Right cardiac atrium (tissue), 5 donors: Measurements from ENCODE around the gene MAP1B. TPM values are rescaled to one million over a fixed set of nuclear protein-coding genes. Genes with fewer than 3 reads are reported as not detected.

ENCODE experiments used
- ATAC-seq, 2 donors: fragments of 200-7000 bp; cut with Tn5 transposase; one replicate each; pipeline versions ENCODE4 v1.8.0 to v1.9.1; 2020; ENCODE audit warnings: moderate library complexity in 2 of 2, mild to moderate bottlenecking in 1 of 2
- DNase-seq, 3 donors: peaks; one replicate each; pipeline ENCODE4 v3.0.0-alpha.2; 2020
- H3K27ac ChIP-seq: one replicate; pipeline ENCODE4 v1.5.1; 2013; ENCODE audit warnings: mild to moderate bottlenecking, low read length, control low read depth, moderate library complexity
- H3K27me3 ChIP-seq: one replicate; pipeline ENCODE4 v1.6.1; 2013; ENCODE audit not compliant: control insufficient read depth, insufficient read depth
- H3K4me1 ChIP-seq: one replicate; pipeline ENCODE4 v1.6.1; 2013; ENCODE audit warnings: low read length; ENCODE audit not compliant: control insufficient read depth, insufficient read depth
- H3K4me3 ChIP-seq: one replicate; pipeline ENCODE4 v1.5.1; 2013; ENCODE audit warnings: low read length, control low read depth
- H3K9me3 ChIP-seq: one replicate; pipeline ENCODE4 v1.6.1; 2013; ENCODE audit warnings: low read length; ENCODE audit not compliant: control insufficient read depth
- WGBS: extraction: QIAGEN DNeasy Blood & Tissue Kit; methylation state at CpG from one replicate; pipeline ENCODE4 v1.1.7; 2013; 5-methylcytosine and 5-hydroxymethylcytosine counted together
- intact Hi-C, 4 donors: fragments of 100-400 bp; cut with DNase I; formaldehyde crosslinking; loops; one replicate each; pipeline versions ENCODE4 v1.11.0 to v1.14.0; 2022 to 2023
- long read RNA-seq, 4 donors: library from polyadenylated mRNA; unstranded; transcript quantifications; one replicate each; pipeline ENCODE4 v2.0.0, GENCODE V29; 2020 to 2021
- polyA plus RNA-seq: library from polyadenylated mRNA; stranded (reverse); fragments of 200-250 nt; gene quantifications from one replicate; pipeline ENCODE4 v1.2.3, GENCODE V29; 2013
- total RNA-seq, 4 donors: library from RNA; stranded (reverse); fragmentation: NEBNext Ultra II Directional; extraction: Animal tissue kit (Norgen Biotek cat#: 25700); gene quantifications; one replicate each; pipeline ENCODE4 v1.2.1, GENCODE V29; 2021
- donor health status: healthy with polysubstance abuse.
- donor health status: DM: no; HTN: yes; CAD: no.
- donor health status: DM: no; HTN: no; CAD: no.
- donor health status: DM: no; HTN: yes; CAD: no; lungs with severe emphysema.
- donor health status: DM: yes; HTN: yes; CAD: no.

MAP1B gene
- total RNA-seq (100 to 1,000 TPM in 2 of 4 donors, 10 to 100 TPM in 2; 89.9 to 196 (median 130) TPM), polyA plus RNA-seq (19.7 TPM)
- long read RNA-seq, donor 1, partial matches to known transcripts, result 476 of 510 reads
- long read RNA-seq, donor 1, other reads (novel, unspliced or antisense), result 34 of 510 reads
- long read RNA-seq, donor 2, partial matches to known transcripts, result 24 of 28 reads
- long read RNA-seq, donor 2, other reads (novel, unspliced or antisense), result 4 of 28 reads
- long read RNA-seq, donor 3, transcript MAP1B-203 (4 exons, 2,079 nt), result major isoform, 7 of 1,221 reads
- long read RNA-seq, donor 3, partial matches to known transcripts, result 1,167 of 1,221 reads
- long read RNA-seq, donor 3, other reads (novel, unspliced or antisense), result 47 of 1,221 reads
- long read RNA-seq, donor 4, partial matches to known transcripts, result 12 of 13 reads
- long read RNA-seq, donor 4, other reads (novel, unspliced or antisense), result 1 of 13 reads

- ATAC-seq (peak; percentile 85 to 86), DNase-seq (peak; percentile 75 to 88 (median 86))
- under 1% methylated on average over 82 of the region's 82 CpGs for WGBS
- Histone ChIP-seq H3K9me3 (no peaks in the 10 kb centered on the region), H3K27me3 (no peaks in the 10 kb centered on the region), H3K4me3 (peak within 1 kb of the TSS; percentile 61), H3K4me1 (no peaks in the 10 kb centered on the region), H3K27ac (peak within 1 kb of the TSS; percentile 69)
- intact Hi-C loops, result loop anchor here in 3 of 4 donors (5.0 to 10.0 kb wide), 2 partner anchors 323 to 325 kb away; no protein-coding TSS in a partner anchor
Measured at GRCh38 chr5:72107131-72107900, at the start of gene MAP1B. Gene MAP1B (plus strand): TSS chr5:72107475. CDS start chr5:72107532, 57 bp downstream.

DNA sequence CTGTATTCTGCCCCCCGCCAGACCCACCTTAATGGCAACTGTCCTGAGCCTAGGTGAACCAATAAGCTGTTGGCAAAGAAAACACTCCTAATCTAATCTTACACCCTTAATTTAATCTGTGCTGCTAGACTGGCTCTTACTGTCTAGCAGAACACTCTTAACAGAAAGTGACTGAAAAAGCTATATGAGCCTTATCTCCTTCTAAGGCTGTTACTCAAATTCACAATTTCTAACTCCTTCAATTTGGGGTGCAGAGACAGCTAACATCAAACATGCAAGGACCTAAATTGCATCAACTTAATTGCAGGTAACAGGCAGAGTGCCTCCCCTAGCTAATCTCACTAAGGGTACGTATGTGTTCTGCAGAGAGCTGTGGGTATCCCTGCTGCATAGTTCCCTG, 49.5 kb upstream of the MAP1B start:
- no peaks in the 10 kb centered on the region for H3K4me1 ChIP-seq
- intact Hi-C loops, result no loop called here
- H3K27ac ChIP-seq, result no peak overlapping the region

DNA sequence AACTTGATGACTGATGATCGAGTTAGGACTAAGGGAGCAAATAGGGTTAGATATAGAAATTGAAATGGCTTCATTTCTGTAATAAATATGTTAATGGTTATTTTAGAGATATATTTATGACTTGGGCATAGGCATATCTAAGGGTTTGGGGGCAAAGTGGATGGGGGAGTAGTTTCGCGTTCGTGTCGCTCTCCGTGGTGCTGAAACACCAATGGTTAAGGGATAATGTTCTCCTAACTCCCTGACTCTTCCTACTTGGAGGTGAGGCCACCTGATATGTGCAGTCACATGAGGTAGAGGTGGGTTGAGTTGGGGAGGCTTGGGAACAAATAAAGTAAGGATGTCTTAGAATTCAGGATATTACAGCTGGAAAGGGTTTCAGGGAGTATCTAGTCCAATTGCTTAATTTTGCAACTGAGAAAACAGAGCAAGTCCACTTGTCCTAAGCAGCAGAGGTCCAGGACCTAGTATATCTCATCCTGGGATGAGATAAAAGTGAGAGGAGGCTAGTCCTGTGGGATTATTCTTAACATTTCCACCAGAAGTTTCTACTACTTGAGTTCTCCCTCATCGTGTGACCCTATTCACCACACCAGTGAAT, 44.0 kb upstream of the MAP1B start:
- intact Hi-C loops, result no loop called here
- Histone ChIP-seq H3K27me3 (no peaks in the 10 kb centered on the region), H3K4me1 (no peaks in the 10 kb centered on the region), H3K27ac (no peak overlapping the region), H3K9me3 (no peaks in the 10 kb centered on the region), H3K4me3 (no peak overlapping the region)
- 29% methylated on average over 7 of the region's 7 CpGs for WGBS
- DNase-seq, result no peak
- ATAC-seq, result no peak

More for the DNA sequence above, 49.5 kb upstream of the MAP1B start:
- DNase-seq (no peak), ATAC-seq (no peak)
- Histone ChIP-seq H3K9me3 (no peaks in the 10 kb centered on the region), H3K4me3 (no peak overlapping the region), H3K27me3 (no peaks in the 10 kb centered on the region)
- WGBS, result 62% methylated on average over 2 of the region's 2 CpGs

- intact Hi-C loops, result no loop called here
Measured at GRCh38 chr5:72064801-72065570, 42.3 kb upstream of the MAP1B start.

DNA sequence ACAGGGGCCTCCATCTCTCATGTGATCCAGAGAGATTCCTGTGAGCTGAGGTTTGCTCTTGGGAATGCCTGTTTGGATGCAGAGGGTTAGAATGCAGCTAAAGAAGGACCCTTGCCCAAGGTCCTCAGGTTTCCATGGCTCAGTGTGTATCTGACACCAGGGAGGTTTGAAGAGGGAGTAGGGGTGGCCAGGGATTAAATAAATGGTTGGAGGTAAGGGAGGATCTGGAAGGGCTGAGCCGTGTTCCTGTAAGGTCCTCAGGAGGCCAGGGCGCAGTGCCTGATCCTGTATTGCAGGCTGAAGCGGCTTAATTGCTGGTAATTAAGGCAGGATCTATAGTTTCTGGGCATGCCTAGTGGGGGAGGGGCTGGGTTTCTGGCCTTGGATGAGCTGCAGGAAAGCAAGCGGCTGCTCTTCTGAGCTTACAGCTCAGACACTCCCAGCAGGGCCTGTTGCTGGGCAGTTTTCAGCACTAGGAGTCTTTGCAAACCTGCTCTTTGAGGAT, 41.5 kb upstream of the MAP1B start:
- intact Hi-C loops, result no loop called here
- H3K9me3 ChIP-seq, result no peaks in the 10 kb centered on the region
- WGBS, result 49% methylated on average over 4 of the region's 4 CpGs
- ATAC-seq, result no peak
- no peak overlapping the region for H3K4me3 ChIP-seq
- DNase-seq, result no peak
- H3K27ac ChIP-seq, result no peak overlapping the region
- H3K27me3 ChIP-seq, result no peaks in the 10 kb centered on the region
- no peaks in the 10 kb centered on the region for H3K4me1 ChIP-seq

More at GRCh38 chr5:72064801-72065570, 42.3 kb upstream of the MAP1B start:
- Histone ChIP-seq H3K9me3 (no peaks in the 10 kb centered on the region), H3K27me3 (no peaks in the 10 kb centered on the region), H3K27ac (no peak overlapping the region), H3K4me3 (no peak overlapping the region), H3K4me1 (no peaks in the 10 kb centered on the region)
- WGBS, result 71% methylated on average over 3 of the region's 3 CpGs
- no peak for DNase-seq
- no peak for ATAC-seq

DNA sequence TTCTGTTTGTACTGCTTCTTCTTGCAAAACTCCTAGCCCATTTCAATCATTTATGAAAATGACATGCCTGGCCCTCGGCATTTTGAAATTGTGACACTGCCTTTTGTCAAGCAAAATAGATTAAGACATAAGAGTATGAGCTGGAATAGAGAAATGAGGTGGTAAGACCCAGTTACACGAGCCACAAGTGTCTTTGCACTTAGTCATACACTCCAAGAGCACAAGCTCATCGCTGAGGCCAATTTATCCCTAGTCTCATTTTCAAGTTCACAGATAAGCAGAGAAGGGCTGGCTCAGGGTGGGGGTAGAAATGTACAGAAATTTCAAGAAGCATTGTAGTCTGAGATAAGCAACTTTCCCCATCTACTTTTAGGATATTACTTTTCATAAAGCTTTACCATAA, 40.6 kb upstream of the MAP1B start:
- no peak overlapping the region for H3K4me3 ChIP-seq
- no peaks in the 10 kb centered on the region for H3K9me3 ChIP-seq
- no peak for ATAC-seq
- DNase-seq, result no peak
- 29% methylated on average over 3 of the region's 3 CpGs for WGBS
- no peaks in the 10 kb centered on the region for H3K27me3 ChIP-seq
- intact Hi-C loops, result no loop called here
- no peak overlapping the region for H3K27ac ChIP-seq
- H3K4me1 ChIP-seq, result no peaks in the 10 kb centered on the region

DNA sequence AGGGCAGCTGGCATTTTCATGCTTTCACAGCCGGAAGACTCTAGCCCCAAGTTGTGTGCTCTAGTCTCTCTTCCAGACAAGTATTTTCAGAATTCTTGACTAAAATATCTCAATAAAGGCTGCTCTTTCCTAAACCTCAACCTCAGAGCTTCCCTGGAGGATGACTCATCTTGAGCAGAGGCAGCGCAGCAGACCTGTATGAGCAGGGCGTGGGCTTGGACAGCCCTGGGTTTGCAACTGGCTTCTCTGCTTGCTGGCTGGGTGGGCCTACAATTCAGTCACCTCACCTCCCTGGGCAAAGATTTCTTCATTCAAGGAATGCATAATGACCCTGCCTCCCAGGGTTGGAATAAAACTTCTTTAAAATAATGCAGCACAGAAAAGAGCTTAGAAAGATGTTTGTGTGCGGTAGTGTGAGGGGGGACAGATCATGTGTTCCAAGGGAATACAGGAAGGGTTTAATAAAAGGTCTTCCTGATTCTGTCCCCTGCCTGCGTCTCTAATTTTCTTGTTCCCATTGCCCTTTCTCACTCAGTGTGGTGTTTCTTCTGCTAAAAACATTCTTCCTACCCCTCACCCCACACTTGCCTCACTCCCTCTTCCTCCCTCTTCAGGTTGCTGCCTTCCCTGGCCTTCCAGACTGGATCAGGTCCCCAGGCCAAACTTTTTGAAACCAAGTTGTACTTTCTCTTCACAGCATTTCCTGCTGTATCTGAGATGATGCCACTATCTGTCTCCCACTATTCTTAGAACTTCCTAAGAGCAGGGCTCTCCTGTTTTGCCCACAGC, 39.4 kb upstream of the MAP1B start:
- DNase-seq, result no peak
- no peaks in the 10 kb centered on the region for H3K4me1 ChIP-seq
- no peak overlapping the region for H3K27ac ChIP-seq
- intact Hi-C loops, result no loop called here
- H3K27me3 ChIP-seq, result no peaks in the 10 kb centered on the region
- no peak overlapping the region for H3K4me3 ChIP-seq
- WGBS, result 82% methylated on average over 5 of the region's 5 CpGs
- ATAC-seq, result no peak
- no peaks in the 10 kb centered on the region for H3K9me3 ChIP-seq

DNA sequence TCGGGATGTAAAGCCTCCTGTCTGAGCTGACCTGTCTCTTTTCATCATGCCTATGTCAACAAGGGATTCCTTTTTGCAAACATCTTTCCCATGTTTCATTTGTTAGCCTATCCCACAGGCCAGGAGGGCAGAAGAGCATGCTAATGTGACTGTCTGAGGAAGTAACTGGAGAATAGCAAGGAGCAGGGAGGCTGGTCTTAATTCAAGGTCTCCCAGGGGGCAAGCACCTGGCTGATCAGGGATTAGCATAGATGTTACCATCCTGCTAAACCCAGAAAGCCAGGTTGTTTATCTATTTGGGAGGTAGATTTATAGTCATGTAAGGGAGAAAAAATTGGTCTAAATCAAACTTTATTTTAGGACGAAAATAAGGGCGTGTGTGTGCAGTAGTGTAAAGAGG, 36.7 kb upstream of the MAP1B start:
- Histone ChIP-seq H3K9me3 (no peaks in the 10 kb centered on the region), H3K27me3 (no peaks in the 10 kb centered on the region), H3K4me3 (no peak overlapping the region), H3K4me1 (no peaks in the 10 kb centered on the region), H3K27ac (no peak overlapping the region)
- WGBS, result 79% methylated on average over 3 of the region's 3 CpGs
- ATAC-seq (no peak), DNase-seq (no peak)
- intact Hi-C loops, result no loop called here

DNA sequence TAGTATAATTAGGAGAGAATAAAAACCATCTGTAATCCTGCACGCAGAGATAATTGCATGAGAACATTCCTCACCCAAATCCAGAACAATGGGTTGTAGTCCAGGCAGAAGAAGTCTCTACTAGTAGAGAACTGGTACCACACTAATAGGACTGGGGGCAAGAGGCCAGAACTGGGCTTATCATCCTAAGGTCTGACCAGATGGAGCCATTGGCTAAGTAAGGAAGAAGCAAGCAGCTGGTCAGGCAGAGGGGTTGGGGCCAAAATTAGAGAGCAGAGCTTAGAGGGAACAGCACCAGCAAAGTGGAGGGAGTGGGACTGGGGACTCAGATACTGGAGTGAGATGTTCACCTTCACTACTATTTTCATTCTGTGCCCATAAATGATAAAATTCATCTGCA, 35.4 kb upstream of the MAP1B start:
- Histone ChIP-seq H3K27ac (no peak overlapping the region), H3K9me3 (no peaks in the 10 kb centered on the region), H3K4me3 (no peak overlapping the region), H3K4me1 (no peaks in the 10 kb centered on the region), H3K27me3 (no peaks in the 10 kb centered on the region)
- intact Hi-C loops, result no loop called here
- ATAC-seq (no peak), DNase-seq (no peak)
- WGBS, result 91% methylated on average over 1 of the region's 1 CpG

DNA sequence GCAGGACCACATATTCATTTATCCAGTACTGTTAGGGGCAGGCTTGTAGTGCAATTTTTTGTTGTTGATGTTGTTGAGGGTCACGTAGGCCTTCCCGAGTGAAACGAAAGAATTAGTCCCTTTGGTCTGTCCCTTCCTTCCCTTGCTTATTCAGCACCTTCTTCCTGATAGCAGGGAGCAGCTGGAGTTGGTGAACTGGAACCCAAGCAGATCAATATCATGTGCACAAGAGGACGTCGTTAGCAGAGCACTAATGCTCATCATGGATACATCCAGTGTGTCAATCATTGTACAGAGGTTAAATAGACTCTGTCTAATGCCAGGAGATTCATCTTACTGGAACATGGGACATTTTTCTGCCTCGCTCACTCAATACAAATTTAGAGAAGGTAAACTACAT, 33.0 kb upstream of the MAP1B start:
- 64% methylated on average over 6 of the region's 6 CpGs for WGBS
- H3K27ac ChIP-seq, result no peak overlapping the region
- H3K9me3 ChIP-seq, result no peaks in the 10 kb centered on the region
- ATAC-seq, result no peak
- H3K4me3 ChIP-seq, result no peak overlapping the region
- intact Hi-C loops, result no loop called here
- H3K4me1 ChIP-seq, result no peaks in the 10 kb centered on the region
- DNase-seq, result no peak
- no peaks in the 10 kb centered on the region for H3K27me3 ChIP-seq
